Spleen (tissue), 11 donors: ENCODE data around the gene SMIM11. TPM values are rescaled to one million over a fixed set of nuclear protein-coding genes. Genes with fewer than 3 reads are reported as not detected.

ENCODE experiments used
- DNase-seq: peaks from one replicate; pipeline ENCODE4 v3.0.0-alpha.2; 2020
- H3K27ac ChIP-seq, 8 donors: fragments of 200-600 bp; sonication (generic) in 7 of 8; 1 replicate in 4 of 8; 2 replicates in 4 of 8; pipeline versions ENCODE4 v1.5.0 to v1.8.0; 2016 to 2021; ENCODE audit warnings: inconsistent platforms in 4 of 8, mild to moderate bottlenecking in 4 of 8, moderate library complexity in 1 of 8
- H3K27me3 ChIP-seq, 7 donors: fragments of 200-600 bp; sonication (generic) in 6 of 7; replicated peaks in 1 of 7; 1 replicate in 4 of 7; 2 replicates in 3 of 7; pipeline versions ENCODE4 v1.5.0 to v1.8.0; 2016 to 2021; ENCODE audit warnings: inconsistent platforms in 3 of 7, mild to moderate bottlenecking in 1 of 7
- H3K36me3 ChIP-seq, 6 donors: fragments of 200-600 bp; sonication (generic) in 5 of 6; 1 replicate in 4 of 6; 2 replicates in 2 of 6; pipeline versions ENCODE4 v1.5.0 to v1.8.0; 2016 to 2021; ENCODE audit warnings: inconsistent platforms in 2 of 6
- H3K4me1 ChIP-seq, 6 donors: fragments of 200-600 bp; sonication (generic) in 5 of 6; 1 replicate in 3 of 6; 2 replicates in 3 of 6; pipeline versions ENCODE4 v1.5.0 to v1.8.0; 2016 to 2021; ENCODE audit warnings: inconsistent platforms in 3 of 6
- H3K4me3 ChIP-seq, 8 donors: fragments of 200-600 bp; sonication (generic) in 7 of 8; 1 replicate in 4 of 8; 2 replicates in 4 of 8; pipeline versions ENCODE4 v1.5.0 to v1.8.0; 2016 to 2021; ENCODE audit warnings: inconsistent platforms in 4 of 8, mild to moderate bottlenecking in 4 of 8, moderate library complexity in 2 of 8
- H3K9me3 ChIP-seq, 8 donors: fragments of 200-600 bp; sonication (generic) in 7 of 8; 1 replicate in 4 of 8; 2 replicates in 4 of 8; pipeline versions ENCODE4 v1.5.0 to v1.8.0; 2016 to 2021; ENCODE audit warnings: inconsistent platforms in 4 of 8
- CTCF ChIP-seq, 11 experiments: fragments of 200-600 bp in 7 of 11; fragments of 450-650 bp in 4 of 11; sonication (generic) in 4 of 11; IDR thresholded peaks in 8 of 11; conservative IDR thresholded peaks in 3 of 11; 1 replicate in 7 of 11; 2 replicates in 4 of 11; pipeline versions ENCODE4 v1.4.0 to v1.8.0; 2016 to 2021; ENCODE audit warnings: antibody characterized with exemption in 11 of 11, inconsistent platforms in 4 of 11, mild to moderate bottlenecking in 1 of 11
- POLR2A ChIP-seq, 3 donors: fragments of 450-650 bp; IDR thresholded peaks; one replicate each; pipeline ENCODE4 v1.5.1; 2017; ENCODE audit warnings: antibody characterized with exemption in 3 of 3, mild to moderate bottlenecking in 1 of 3
- POLR2AphosphoS5 ChIP-seq, 3 donors: sonication (generic); formaldehyde crosslinking; IDR thresholded peaks; one replicate each; pipeline ENCODE4 v1.5.1; 2017; ENCODE audit warnings: antibody characterized with exemption in 3 of 3
- WGBS, 5 donors: extraction: QIAGEN DNeasy Blood & Tissue Kit in 3 of 5; methylation state at CpG; one replicate each; pipeline versions ENCODE4 v1.1.5 to v1.1.7; 2013 to 2018; 5-methylcytosine and 5-hydroxymethylcytosine counted together
- intact Hi-C: fragments of 100-400 bp; cut with DNase I; formaldehyde crosslinking; loops from one replicate; pipeline ENCODE4 v1.15.0; 2023; ENCODE audit warnings: low total_unique reads
- polyA plus RNA-seq, 3 donors: library from polyadenylated mRNA; stranded (reverse); fragments of 200-250 nt; gene quantifications; one replicate each; pipeline ENCODE4 v1.2.1, GENCODE V29; 2013
- total RNA-seq, 7 donors: library from RNA; depleted of rRNA in 3 of 7; stranded (reverse); fragments of >200 nt in 3 of 7; fragmentation: NEBNext Ultra II Directional in 4 of 7; extraction: Animal tissue kit (Norgen Biotek cat#: 25700) in 4 of 7; gene quantifications; one replicate each; pipeline versions ENCODE4 v1.1.0 to v1.2.1, GENCODE V29; 2016 to 2021
- donor health status: healthy with polysubstance abuse.
- donor health status: DM: no; HTN: no; CAD: no; lungs with moderate emphysema.
- donor health status: DM: no; HTN: no; CAD: no.
- donor health status: Bipolar disorder and iron deficiency.
- donor health status: healthy.
- donor health status: DM: no; HTN: no; CAD: no.
- donor health status: DM: yes; HTN: yes; CAD: no.

Gene SMIM11
- total and polyA plus RNA-seq, 10 donors: 3.7 to 18.9 (median 8.0) TPM

- H3K9me3 ChIP-seq: no peaks in the 10 kb centered on the region
- no peak overlapping the region for H3K27ac ChIP-seq
- H3K27me3 ChIP-seq: no peaks in the 10 kb centered on the region
- no peak for DNase-seq
- no peak overlapping the region for H3K4me3 ChIP-seq
- no peak for TF ChIP-seq POLR2A (IDR thresholded peaks at IDR 0.05)
- no peak for TF ChIP-seq POLR2AphosphoS5 (IDR thresholded peaks at IDR 0.05)
- TF ChIP-seq CTCF (IDR thresholded peaks at IDR 0.05 in 8 of 11, conservative IDR thresholded peaks at IDR 0.05 in 3 of 11): no peak
- no peaks in the 10 kb centered on the region for H3K36me3 ChIP-seq
- 88 to 94% (median 90%) methylated on average over 7 of the region's 7 CpGs for WGBS, 5 donors
- intact Hi-C loops: no loop called here
- no peaks in the 10 kb centered on the region for H3K4me1 ChIP-seq
These were observed 32.0 kb upstream of the SMIM11 start for GRCh38 chr21:34343347-34343746.

GRCh38 chr21:34343838-34344381 is 31.4 kb upstream of the SMIM11 start:
- Histone ChIP-seq H3K4me1 (no peaks in the 10 kb centered on the region), H3K4me3 (no peak overlapping the region), H3K27me3 (no peaks in the 10 kb centered on the region), H3K27ac (no peak overlapping the region), H3K36me3 (no peaks in the 10 kb centered on the region), H3K9me3 (no peaks in the 10 kb centered on the region)
- TF ChIP-seq CTCF (IDR thresholded peaks at IDR 0.05 in 8 of 11, conservative IDR thresholded peaks at IDR 0.05 in 3 of 11): no peak
- TF ChIP-seq POLR2AphosphoS5 (IDR thresholded peaks at IDR 0.05): no peak
- TF ChIP-seq POLR2A (IDR thresholded peaks at IDR 0.05): no peak
- no peak for DNase-seq
- 87 to 93% (median 90%) methylated on average over 14 of the region's 14 CpGs for whole genome bisulfite sequencing, 5 donors
- intact Hi-C loops: no loop called here

GRCh38 chr21:34344584-34344983 is 30.7 kb upstream of the SMIM11 start:
- Histone ChIP-seq H3K4me1 (no peaks in the 10 kb centered on the region), H3K9me3 (no peaks in the 10 kb centered on the region), H3K27me3 (no peaks in the 10 kb centered on the region), H3K36me3 (no peaks in the 10 kb centered on the region), H3K4me3 (no peak overlapping the region), H3K27ac (no peak overlapping the region)
- DNase-seq: no peak
- intact Hi-C loops: no loop called here
- TF ChIP-seq POLR2A (IDR thresholded peaks at IDR 0.05) (no peak), CTCF (IDR thresholded peaks at IDR 0.05 in 8 of 11, conservative IDR thresholded peaks at IDR 0.05 in 3 of 11) (no peak), POLR2AphosphoS5 (IDR thresholded peaks at IDR 0.05) (no peak)
- 74 to 96% (median 85%) methylated on average over 5 of the region's 5 CpGs for WGBS, 5 donors

GRCh38 chr21:34345091-34345871 is 30.0 kb upstream of the SMIM11 start:
- intact Hi-C loops: loop anchor here (5.0 kb wide), 1 partner anchor 423 kb away; no protein-coding TSS in a partner anchor
- H3K27ac ChIP-seq: no peak overlapping the region
- H3K27me3 ChIP-seq: no peaks in the 10 kb centered on the region
- DNase-seq: no peak
- H3K9me3 ChIP-seq: no peaks in the 10 kb centered on the region
- no peaks in the 10 kb centered on the region for H3K4me1 ChIP-seq
- TF ChIP-seq POLR2AphosphoS5 (IDR thresholded peaks at IDR 0.05) (no peak), CTCF (IDR thresholded peaks at IDR 0.05 in 8 of 11, conservative IDR thresholded peaks at IDR 0.05 in 3 of 11) (no peak), POLR2A (IDR thresholded peaks at IDR 0.05) (no peak)
- no peak overlapping the region for H3K4me3 ChIP-seq
- 79 to 85% (median 82%) methylated on average over 15 of the region's 15 CpGs for WGBS, 5 donors
- H3K36me3 ChIP-seq: no peaks in the 10 kb centered on the region
